ENCODE results near the gene SOS1.

Gene SOS1

DNA sequence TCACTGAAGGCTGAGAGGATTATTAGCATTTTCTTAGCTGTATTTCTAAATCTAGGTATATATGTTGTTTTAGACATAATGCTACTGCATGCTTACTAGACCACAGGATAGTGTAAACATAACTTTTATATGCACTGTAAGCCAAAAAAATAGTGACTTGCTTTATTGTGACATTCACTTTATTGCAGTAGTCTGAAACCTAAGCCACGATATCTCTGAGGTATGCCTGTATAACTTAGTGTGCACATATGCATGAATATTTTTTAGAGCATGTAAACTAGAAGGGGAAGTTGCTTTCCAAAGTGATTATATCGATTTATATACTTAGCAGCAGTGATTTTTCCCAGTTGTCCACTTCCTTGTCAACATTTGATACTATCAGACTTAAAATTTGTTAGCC lies 81.8 kb downstream of the SOS1 start:
- no peak for DNase-seq (ENCODE audit: low read depth in 1 of 2, low spot score in 1 of 2)

DNA sequence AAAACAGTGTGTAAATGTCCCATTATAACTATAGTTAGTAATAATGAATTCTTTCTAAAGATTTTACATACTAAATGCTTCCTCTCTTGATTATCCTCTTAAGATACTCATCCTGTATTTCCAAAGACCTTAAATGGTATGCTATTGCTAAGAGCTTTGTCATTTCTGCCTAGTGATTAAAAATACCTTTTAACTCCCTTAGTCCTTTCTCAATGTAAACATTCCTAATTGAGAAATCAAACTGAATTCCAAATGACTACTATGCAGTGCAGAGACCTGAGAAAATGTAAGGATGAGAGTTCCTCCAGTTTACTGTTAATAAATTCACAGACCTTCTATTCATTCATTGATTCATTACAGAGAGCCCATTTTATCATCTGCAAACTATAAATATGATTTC lies 86.9 kb downstream of the SOS1 start:
- DNase-seq (ENCODE audit: low read depth in 1 of 2, low spot score in 1 of 2): no peak

DNA sequence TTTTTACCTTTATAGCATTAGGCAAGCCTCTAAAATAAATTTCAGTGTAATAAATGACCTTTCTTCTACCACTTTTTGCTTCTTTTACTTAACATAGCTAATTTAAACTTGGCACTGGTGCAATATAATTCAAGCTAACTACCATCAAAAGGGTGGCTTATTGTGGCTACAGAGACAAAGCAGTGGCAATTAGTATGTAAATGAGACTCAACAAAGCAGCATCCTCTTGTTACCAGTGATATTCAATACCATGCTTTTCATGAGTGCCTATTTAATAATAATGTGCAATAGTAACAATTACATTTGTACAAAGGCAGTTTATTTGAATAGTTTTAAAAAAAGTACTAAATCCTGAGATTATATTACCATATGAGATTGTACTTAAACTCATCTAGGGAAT lies 93.4 kb downstream of the SOS1 start:
- DNase-seq (ENCODE audit: low read depth in 1 of 2, low spot score in 1 of 2): no peak

GRCh38 chr2:39024833-39025232 lies 96.0 kb downstream of the SOS1 start:
- DNase-seq (ENCODE audit: low read depth in 1 of 2, low spot score in 1 of 2): no peak

GRCh38 chr2:39023649-39024048 lies 97.2 kb downstream of the SOS1 start:
- DNase-seq (ENCODE audit: low read depth in 1 of 2, low spot score in 1 of 2): no peak

DNA sequence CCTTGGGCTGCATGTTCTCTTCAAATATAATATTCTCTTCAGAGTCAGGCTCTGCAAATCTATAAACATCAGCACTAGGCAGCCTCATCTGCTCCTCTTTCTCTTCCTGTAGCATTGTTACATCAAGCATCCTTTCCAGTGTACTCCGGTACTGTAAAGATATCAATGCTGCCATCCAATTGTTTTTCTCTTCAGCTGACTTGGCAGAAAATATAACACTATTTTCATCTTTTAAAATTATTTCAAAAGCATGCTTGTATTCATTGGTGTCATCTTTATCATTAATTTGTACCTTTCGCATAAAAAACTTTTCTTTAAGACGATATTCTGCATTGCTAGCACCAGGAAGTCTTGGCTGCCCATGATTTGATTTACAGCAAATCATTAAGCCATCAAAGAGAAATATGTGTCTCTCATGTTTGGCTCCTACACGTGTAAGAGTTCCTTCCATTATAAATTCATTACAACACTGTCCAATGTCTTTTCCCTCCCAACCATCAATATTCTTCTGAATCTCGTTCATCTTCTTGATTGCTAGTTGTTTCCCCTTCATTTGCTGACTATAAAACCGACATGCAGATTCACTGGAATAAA lies 98.1 kb downstream of the SOS1 start:
- no peak for DNase-seq (ENCODE audit: low read depth in 1 of 2, low spot score in 1 of 2)

GRCh38 chr2:39020383-39020782 lies 100.5 kb downstream of the SOS1 start:
- no peak for DNase-seq (ENCODE audit: low read depth in 1 of 2, low spot score in 1 of 2)

DNA sequence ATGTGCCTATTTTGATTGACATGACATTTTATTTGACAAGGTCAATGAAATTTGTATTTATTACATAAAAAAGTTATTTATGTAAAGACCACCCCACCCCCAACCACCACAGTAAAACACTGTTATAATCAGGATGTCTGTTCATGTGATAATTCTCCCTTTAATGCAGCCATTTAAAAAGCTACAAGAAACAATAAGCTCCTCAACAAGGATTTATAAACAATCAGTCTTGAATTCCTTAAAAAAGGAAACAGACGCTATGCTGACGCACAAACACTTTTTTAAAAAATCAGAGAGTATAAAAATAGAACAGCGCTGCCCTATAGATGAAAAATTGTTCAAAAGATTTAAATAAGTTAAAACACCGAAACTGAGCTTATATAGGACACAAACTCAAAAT lies 102.2 kb downstream of the SOS1 start:
- no peak for DNase-seq (ENCODE audit: low read depth in 1 of 2, low spot score in 1 of 2)

DNA sequence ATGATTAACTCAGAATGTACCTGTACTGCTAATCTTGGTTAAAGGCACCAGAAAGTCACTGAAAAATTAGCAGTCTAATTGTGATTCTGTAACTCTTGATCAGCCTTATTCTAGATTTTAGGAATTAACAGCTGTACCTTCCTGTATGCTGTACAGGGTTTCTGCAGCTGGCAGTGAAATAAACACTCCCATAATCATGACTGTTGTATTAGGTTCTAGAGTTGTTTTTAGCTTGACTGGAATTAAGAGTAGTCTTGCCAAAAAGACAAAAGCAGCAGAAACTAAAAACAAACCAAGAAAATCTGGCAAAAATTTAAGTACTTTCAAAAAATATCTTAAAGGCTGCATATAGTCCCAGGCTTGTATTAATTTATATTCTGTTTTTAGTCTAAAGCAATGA lies 103.5 kb downstream of the SOS1 start:
- DNase-seq (ENCODE audit: low read depth in 1 of 2, low spot score in 1 of 2): no peak

DNA sequence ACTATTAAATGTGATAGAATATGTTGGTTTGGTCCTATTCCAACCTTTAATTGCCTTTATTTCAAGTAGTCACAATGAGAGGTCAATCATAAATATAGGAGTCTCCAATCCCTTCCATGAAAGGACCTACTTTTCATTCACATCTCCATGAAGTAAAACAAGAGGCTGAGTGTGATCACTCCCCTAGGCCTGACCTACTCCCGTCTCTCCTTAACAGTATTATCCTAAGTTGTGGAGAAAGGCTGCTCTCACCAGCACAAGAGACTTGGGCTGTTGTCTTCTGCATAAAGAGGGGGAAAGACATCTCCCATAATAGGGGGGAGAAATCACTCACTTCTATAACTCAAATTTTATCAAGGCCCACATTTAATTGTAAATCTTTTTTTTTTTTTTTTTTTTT lies 105.4 kb downstream of the SOS1 start:
- DNase-seq (ENCODE audit: low read depth in 1 of 2, low spot score in 1 of 2): no peak

- DNase-seq (ENCODE audit: low read depth in 1 of 2, low spot score in 1 of 2): no peak
Observed at GRCh38 chr2:39013871-39014270, 107.0 kb downstream of the SOS1 start.

- DNase-seq (ENCODE audit: low read depth in 1 of 2, low spot score in 1 of 2): no peak
Observed at GRCh38 chr2:39008665-39009064, 112.2 kb downstream of the SOS1 start.

DNA sequence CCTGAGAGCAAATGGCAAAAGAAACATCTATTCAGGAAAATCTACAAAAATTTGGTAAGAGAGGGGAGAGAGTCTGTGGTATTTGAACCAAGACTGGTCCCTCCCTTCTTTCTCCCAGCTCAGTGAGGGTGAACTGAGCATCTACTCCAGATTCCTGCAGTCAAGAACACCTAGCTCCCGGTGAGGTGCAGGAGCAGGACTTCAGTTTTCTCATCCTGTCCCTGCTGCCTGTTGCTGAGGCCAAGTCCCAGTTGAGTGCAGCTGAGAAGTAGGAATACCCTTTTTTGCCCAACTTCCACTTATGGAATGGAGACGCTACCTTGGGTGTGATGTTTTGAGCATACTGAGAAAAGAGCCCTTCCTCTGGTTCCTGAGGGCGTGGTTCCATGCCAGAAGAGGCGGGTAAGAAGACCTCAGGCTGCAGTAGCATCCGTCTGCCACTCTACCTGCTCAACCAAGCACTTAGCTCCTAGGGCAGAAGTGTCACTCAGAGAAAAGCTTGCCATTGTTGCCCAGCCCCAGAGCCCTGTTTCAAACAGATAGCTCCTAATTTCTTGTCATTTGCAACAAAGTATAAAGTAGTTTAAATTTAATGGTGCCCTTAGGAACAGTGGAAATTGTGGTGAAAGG lies 112.9 kb downstream of the SOS1 start:
- no peak for DNase-seq (ENCODE audit: low read depth in 1 of 2, low spot score in 1 of 2)

GRCh38 chr2:39000552-39000951 lies 120.3 kb downstream of the SOS1 start:
- DNase-seq (ENCODE audit: low read depth in 1 of 2, low spot score in 1 of 2): no peak

DNA sequence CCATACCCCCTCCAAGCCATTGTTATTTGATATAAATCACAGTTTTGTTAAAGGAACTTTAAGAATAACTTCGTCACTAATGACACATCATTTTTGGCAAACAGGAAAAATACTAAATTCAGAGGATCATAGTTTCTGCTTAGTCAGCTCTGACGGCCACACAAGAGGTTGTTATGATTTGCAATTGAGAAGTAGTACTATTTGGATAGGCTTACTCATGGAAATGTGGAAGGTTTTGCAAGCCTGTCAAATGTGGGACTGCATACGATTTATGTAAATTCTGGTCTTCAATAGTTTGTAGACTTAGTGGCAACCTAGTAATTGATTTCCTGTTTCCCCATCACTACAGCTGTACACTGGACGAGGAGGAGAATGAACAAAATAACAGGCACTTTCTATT lies 123.1 kb downstream of the SOS1 start:
- no peak for DNase-seq (ENCODE audit: low read depth in 1 of 2, low spot score in 1 of 2)

DNA sequence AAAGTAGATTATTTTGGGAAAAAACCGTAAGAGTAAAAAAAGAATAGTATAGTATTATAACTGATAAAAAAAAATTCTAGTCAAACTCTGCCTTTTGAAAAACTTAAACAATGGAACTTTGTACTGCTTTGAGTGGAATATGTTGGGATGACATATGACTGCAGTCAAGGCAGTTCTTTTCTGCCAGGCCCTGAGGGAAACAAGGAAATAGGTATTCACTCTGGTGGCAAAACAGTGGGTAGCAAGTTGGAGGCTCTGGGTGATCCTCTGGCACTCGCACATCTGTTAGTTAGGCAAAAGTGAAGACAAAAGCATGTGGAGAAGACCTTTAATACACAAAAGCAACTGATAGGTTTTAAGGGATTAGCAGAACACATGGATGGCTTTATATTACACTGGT lies 129.0 kb downstream of the SOS1 start:
- no peak for DNase-seq (ENCODE audit: low read depth in 1 of 2, low spot score in 1 of 2)

GRCh38 chr2:38988716-38989115 lies 132.1 kb downstream of the SOS1 start:
- DNase-seq (ENCODE audit: low read depth in 1 of 2, low spot score in 1 of 2): no peak

DNA sequence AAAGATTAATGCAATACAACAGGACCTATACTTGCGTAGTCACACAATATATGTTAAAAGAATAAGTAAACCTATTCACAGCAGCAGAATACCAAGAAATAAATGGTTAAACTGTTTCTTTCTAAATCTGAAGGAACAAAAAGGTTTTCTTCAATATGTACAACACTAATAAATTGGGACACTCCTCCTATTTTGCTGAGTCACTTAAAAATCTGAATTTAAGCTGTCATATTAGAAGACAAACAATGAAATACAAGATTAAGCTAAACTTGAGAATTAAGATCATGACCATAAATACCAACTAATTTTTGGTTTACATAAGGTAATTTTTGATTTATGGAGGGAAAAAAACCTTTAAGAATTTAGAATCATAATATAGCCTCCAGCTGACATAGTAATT lies 138.4 kb downstream of the SOS1 start:
- no peak for DNase-seq (ENCODE audit: low read depth in 1 of 2, low spot score in 1 of 2)

GRCh38 chr2:38981670-38982357 lies 139.0 kb downstream of the SOS1 start:
- DNase-seq (ENCODE audit: low read depth in 1 of 2, low spot score in 1 of 2): no peak

- no peak for DNase-seq (ENCODE audit: low read depth in 1 of 2, low spot score in 1 of 2)
Observed at GRCh38 chr2:38981003-38981669, 139.7 kb downstream of the SOS1 start.

DNA sequence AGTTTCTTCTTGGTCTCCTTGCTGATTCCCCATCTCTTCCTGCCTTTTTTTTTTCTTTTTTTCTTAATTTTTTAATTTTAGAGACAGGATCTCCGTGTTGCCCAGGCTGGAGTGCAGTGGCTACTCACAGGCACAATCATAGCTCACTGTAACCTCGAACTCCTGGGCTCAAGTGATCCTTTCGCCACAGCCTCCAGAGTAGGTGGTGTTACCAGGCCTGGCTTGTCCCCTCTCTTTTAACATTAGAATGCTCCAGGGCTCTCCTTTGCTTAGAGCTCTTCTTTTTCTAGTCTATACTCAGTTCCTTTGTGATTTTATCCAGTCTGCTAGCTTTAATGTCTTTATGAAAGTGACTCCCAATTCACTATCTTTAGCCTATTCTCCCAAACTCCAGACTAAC lies 141.9 kb downstream of the SOS1 start:
- DNase-seq (ENCODE audit: low read depth in 1 of 2, low spot score in 1 of 2): no peak

DNA sequence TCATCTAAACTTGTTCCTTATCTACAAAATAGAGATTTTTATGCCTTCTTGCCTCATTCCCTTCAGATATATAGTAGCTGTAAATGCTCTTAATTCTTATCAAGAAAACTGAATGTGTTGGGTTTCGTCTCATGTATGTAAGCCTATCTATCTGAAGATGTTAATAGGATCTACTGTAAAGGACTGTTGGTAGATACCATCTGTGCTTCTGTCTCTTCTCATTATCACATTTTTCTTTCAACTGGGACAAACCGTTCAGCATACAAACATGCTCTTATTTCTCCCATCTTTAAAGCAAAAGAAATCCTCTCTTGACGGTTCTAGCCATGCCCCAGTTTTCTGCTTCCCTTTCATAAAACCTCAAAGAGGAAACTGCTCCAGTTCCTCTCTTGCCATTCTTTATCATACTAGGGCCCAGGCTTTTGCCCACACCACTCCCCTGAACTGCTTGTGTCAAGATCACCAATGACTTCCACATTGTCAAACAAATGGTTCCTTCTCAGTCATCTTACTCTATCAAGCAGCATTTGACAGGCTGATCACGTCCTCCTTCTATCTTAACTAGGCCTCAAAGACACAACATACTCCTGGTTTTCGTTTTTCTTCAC lies 142.5 kb downstream of the SOS1 start:
- no peak for DNase-seq (ENCODE audit: low read depth in 1 of 2, low spot score in 1 of 2)

Measured in activated T-helper 1 cell treated with anti-CD3 and anti-CD28 coated beads, Interleukin-2, amount 50 U/mL, for 16 hours (primary cell).